ENCODE data around the gene WSCD1.

- no peak for TF ChIP-seq EP300 (IDR thresholded peaks at IDR 0.05)
- no peak for TF ChIP-seq POLR2A (IDR thresholded peaks at IDR 0.05; ENCODE audit: low read depth)
- TF ChIP-seq CTCF (IDR thresholded peaks at IDR 0.05): no peak
Measured at GRCh38 chr17:6120351-6120750, 50.2 kb downstream of the WSCD1 start.
